ENCODE data around the gene RETREG3. TPM values are rescaled to one million over a fixed set of nuclear protein-coding genes. Genes with fewer than 3 reads are reported as not detected.

Gene RETREG3
- polyA plus RNA-seq, 1 of the 3 experiments (the other 2 are of a cell fraction): 13.3 TPM

DNA sequence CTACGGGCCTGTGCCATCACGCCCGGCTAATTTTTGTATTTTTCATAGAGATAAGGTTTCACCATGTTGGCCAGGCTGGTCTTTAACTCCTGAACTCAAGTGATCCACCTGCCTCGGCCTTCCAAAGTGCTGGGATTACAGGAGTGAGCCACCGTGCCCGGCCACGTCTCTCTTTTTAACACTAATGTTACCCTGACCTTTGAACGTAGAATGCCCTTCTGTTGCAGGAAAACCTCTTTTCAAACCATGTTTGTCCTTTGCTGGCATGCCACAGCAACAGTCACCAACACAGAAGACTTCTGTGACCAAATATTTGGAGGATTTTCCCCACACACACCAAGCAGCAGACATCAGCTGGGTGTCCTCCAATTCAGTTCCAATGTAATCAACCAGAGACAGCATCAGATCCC, 64.3 kb downstream of the RETREG3 start:
- H3K4me3 ChIP-seq (ENCODE audit: low read depth in 2 of 2, low read length in 1 of 2): no peak overlapping the region
- peaks cover 0 to 20% of the 10 kb centered on the region in 2 experiments for H3K36me3 ChIP-seq (replicated peaks in 1 of 2; ENCODE audit: control insufficient read depth in 1 of 2, insufficient read depth in 2 of 2, low read length in 1 of 2)
- no peaks in the 10 kb centered on the region for H3K9me2 ChIP-seq
- WGBS (ENCODE audit: low lambda C conversion rate): 79% methylated on average over 8 of the region's 8 CpGs
- H3K4me2 ChIP-seq: no peak overlapping the region
- no peaks in the 10 kb centered on the region for H4K20me1 ChIP-seq (ENCODE audit: insufficient read depth)
- H3K27ac ChIP-seq (ENCODE audit: low read depth in 2 of 2, low read length in 1 of 2): no peak overlapping the region
- H3K9ac ChIP-seq: no peak overlapping the region
- H3K79me2 ChIP-seq (ENCODE audit: insufficient read depth): peaks cover 6% of the 10 kb centered on the region; the same call in 1 of the 2 replicates
- TF ChIP-seq ELF1 (IDR thresholded peaks at IDR 0.05) (no peak), RXRA (IDR thresholded peaks at IDR 0.05; ENCODE audit: borderline replicate concordance, low read depth) (no peak), USF1 (IDR thresholded peaks at IDR 0.05; ENCODE audit: borderline replicate concordance, low read depth) (no peak), SMC3 (IDR thresholded peaks at IDR 0.05; ENCODE audit: low read depth, low read length) (no peak), MXI1 (IDR thresholded peaks at IDR 0.05; ENCODE audit: low read depth, low read length) (no peak), TCF12 (IDR thresholded peaks at IDR 0.05) (no peak), CTCF (IDR thresholded peaks at IDR 0.05) (no peak), POLR2AphosphoS5 (IDR thresholded peaks at IDR 0.05; ENCODE audit: low read depth, low read length) (no peak), TAF1 (IDR thresholded peaks at IDR 0.05; ENCODE audit: borderline replicate concordance, low read depth, low read length) (no peak), MAX (IDR thresholded peaks at IDR 0.05; ENCODE audit: low read depth) (no peak), RCOR1 (IDR thresholded peaks at IDR 0.05; ENCODE audit: low read length) (no peak), FOXJ3 (CRISPR knock-in tag; IDR thresholded peaks at IDR 0.05) (no peak), MEF2A (IDR thresholded peaks at IDR 0.05; ENCODE audit: borderline replicate concordance, low read depth) (no peak), GABPA (IDR thresholded peaks at IDR 0.05; ENCODE audit: low read depth) (no peak), RFX5 (IDR thresholded peaks at IDR 0.05; ENCODE audit: low read length) (no peak), EP300 (IDR thresholded peaks at IDR 0.05; ENCODE audit: borderline replicate concordance in 1 of 2, low read depth in 1 of 2, low read length in 1 of 2) (no peak), EZH2phosphoT487 (IDR thresholded peaks at IDR 0.05; ENCODE audit: borderline replicate concordance, low read depth) (no peak), SIN3A (IDR thresholded peaks at IDR 0.05; ENCODE audit: borderline replicate concordance, low read depth, low read length) (no peak)
- TF ChIP-seq, protein P1, sequence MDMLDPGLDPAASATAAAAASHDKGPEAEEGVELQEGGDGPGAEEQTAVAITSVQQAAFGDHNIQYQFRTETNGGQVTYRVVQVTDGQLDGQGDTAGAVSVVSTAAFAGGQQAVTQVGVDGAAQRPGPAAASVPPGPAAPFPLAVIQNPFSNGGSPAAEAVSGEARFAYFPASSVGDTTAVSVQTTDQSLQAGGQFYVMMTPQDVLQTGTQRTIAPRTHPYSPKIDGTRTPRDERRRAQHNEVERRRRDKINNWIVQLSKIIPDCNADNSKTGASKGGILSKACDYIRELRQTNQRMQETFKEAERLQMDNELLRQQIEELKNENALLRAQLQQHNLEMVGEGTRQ (IDR thresholded peaks at IDR 0.05; ENCODE audit: borderline replicate concordance, low read depth, low read length): no peak
- peaks cover 7% of the 10 kb centered on the region for H3F3A ChIP-seq (replicated peaks; ENCODE audit: insufficient read depth)
- no peak for DNase-seq
- no peaks in the 10 kb centered on the region for H3K9me3 ChIP-seq
- no peaks in the 10 kb centered on the region for H3K27me3 ChIP-seq (ENCODE audit: insufficient read depth)
- H2AFZ ChIP-seq (ENCODE audit: low read depth): no peak overlapping the region
- no peaks in the 10 kb centered on the region for H3K4me1 ChIP-seq (ENCODE audit: control insufficient read depth in 1 of 2, insufficient read depth in 2 of 2, low read depth in 1 of 2, low read length in 1 of 2)
- CTCF ChIA-PET: interaction anchor here (1.4 kb wide), 1 partner anchor 33 kb away, joined by 4 read pairs; the partner anchor contains the start of gene PSMC3IP
- POLR2A ChIA-PET: no interaction called here
